ENCODE results near the gene TENM4.

TENM4 gene

GRCh38 chr11:78975081-78975480 lies 465.7 kb downstream of the TENM4 start:
- no peaks in the 10 kb centered on the region for H3K36me3 ChIP-seq (ENCODE audit: control insufficient read depth in 1 of 2, insufficient read depth in 2 of 2, low read length in 2 of 2)
- no peaks in the 10 kb centered on the region for H3K4me1 ChIP-seq (ENCODE audit: control insufficient read depth in 1 of 2, insufficient read depth in 2 of 2, low read length in 2 of 2)
- no peaks in the 10 kb centered on the region for H3K9me3 ChIP-seq (ENCODE audit: control insufficient read depth in 1 of 2, low read length in 2 of 2)
- H3K9ac ChIP-seq (ENCODE audit: low read depth in 1 of 2, low read length in 2 of 2) = no peak overlapping the region
- no peaks in the 10 kb centered on the region for H3K27me3 ChIP-seq (ENCODE audit: control insufficient read depth in 1 of 2, insufficient read depth in 2 of 2, low read length in 2 of 2)
- no peak overlapping the region for H3K4me3 ChIP-seq (ENCODE audit: low read depth in 1 of 2, low read length in 2 of 2)
- H3K27ac ChIP-seq (ENCODE audit: low read depth, low read length) = no peak overlapping the region

- no peak overlapping the region for H3K27ac ChIP-seq (ENCODE audit: low read depth, low read length)
- H3K9me3 ChIP-seq (ENCODE audit: control insufficient read depth in 1 of 2, low read length in 2 of 2) = no peaks in the 10 kb centered on the region
- no peaks in the 10 kb centered on the region for H3K4me1 ChIP-seq (ENCODE audit: control insufficient read depth in 1 of 2, insufficient read depth in 2 of 2, low read length in 2 of 2)
- H3K9ac ChIP-seq (ENCODE audit: low read depth in 1 of 2, low read length in 2 of 2) = no peak overlapping the region
- no peaks in the 10 kb centered on the region for H3K36me3 ChIP-seq (ENCODE audit: control insufficient read depth in 1 of 2, insufficient read depth in 2 of 2, low read length in 2 of 2)
- H3K27me3 ChIP-seq (ENCODE audit: control insufficient read depth in 1 of 2, insufficient read depth in 2 of 2, low read length in 2 of 2) = no peaks in the 10 kb centered on the region
- H3K4me3 ChIP-seq (ENCODE audit: low read depth in 1 of 2, low read length in 2 of 2) = no peak overlapping the region
These were observed 467.0 kb downstream of the TENM4 start for GRCh38 chr11:78973876-78974275.

- Histone ChIP-seq H3K9ac (ENCODE audit: low read depth in 1 of 2, low read length in 2 of 2) (no peak overlapping the region), H3K27ac (ENCODE audit: low read depth, low read length) (no peak overlapping the region)
These were observed 468.2 kb downstream of the TENM4 start for GRCh38 chr11:78972590-78972989.

GRCh38 chr11:78972177-78972576 lies 468.7 kb downstream of the TENM4 start:
- Histone ChIP-seq H3K4me3 (ENCODE audit: low read depth in 1 of 2, low read length in 2 of 2) (no peak overlapping the region), H3K36me3 (ENCODE audit: control insufficient read depth in 1 of 2, insufficient read depth in 2 of 2, low read length in 2 of 2) (no peaks in the 10 kb centered on the region), H3K27me3 (ENCODE audit: control insufficient read depth in 1 of 2, insufficient read depth in 2 of 2, low read length in 2 of 2) (no peaks in the 10 kb centered on the region), H3K4me1 (ENCODE audit: control insufficient read depth in 1 of 2, insufficient read depth in 2 of 2, low read length in 2 of 2) (no peaks in the 10 kb centered on the region), H3K9me3 (ENCODE audit: control insufficient read depth in 1 of 2, low read length in 2 of 2) (no peaks in the 10 kb centered on the region), H3K27ac (ENCODE audit: low read depth, low read length) (no peak overlapping the region), H3K9ac (ENCODE audit: low read depth in 1 of 2, low read length in 2 of 2) (no peak overlapping the region)

More at GRCh38 chr11:78972590-78972989, 468.2 kb downstream of the TENM4 start:
- Histone ChIP-seq H3K4me1 (ENCODE audit: control insufficient read depth in 1 of 2, insufficient read depth in 2 of 2, low read length in 2 of 2) (no peaks in the 10 kb centered on the region), H3K36me3 (ENCODE audit: control insufficient read depth in 1 of 2, insufficient read depth in 2 of 2, low read length in 2 of 2) (no peaks in the 10 kb centered on the region), H3K4me3 (ENCODE audit: low read depth in 1 of 2, low read length in 2 of 2) (no peak overlapping the region), H3K9me3 (ENCODE audit: control insufficient read depth in 1 of 2, low read length in 2 of 2) (no peaks in the 10 kb centered on the region), H3K27me3 (ENCODE audit: control insufficient read depth in 1 of 2, insufficient read depth in 2 of 2, low read length in 2 of 2) (no peaks in the 10 kb centered on the region)

- H3K27ac ChIP-seq (ENCODE audit: low read depth, low read length) = no peak overlapping the region
- H3K9ac ChIP-seq (ENCODE audit: low read depth in 1 of 2, low read length in 2 of 2) = no peak overlapping the region
- peaks cover under 1 to 11% of the 10 kb centered on the region in 2 donors for H3K27me3 ChIP-seq (ENCODE audit: control insufficient read depth in 1 of 2, insufficient read depth in 2 of 2, low read length in 2 of 2)
- H3K4me1 ChIP-seq (ENCODE audit: control insufficient read depth in 1 of 2, insufficient read depth in 2 of 2, low read length in 2 of 2) = no peaks in the 10 kb centered on the region
- H3K9me3 ChIP-seq (ENCODE audit: control insufficient read depth in 1 of 2, low read length in 2 of 2) = no peaks in the 10 kb centered on the region
- no peaks in the 10 kb centered on the region for H3K36me3 ChIP-seq (ENCODE audit: control insufficient read depth in 1 of 2, insufficient read depth in 2 of 2, low read length in 2 of 2)
- H3K4me3 ChIP-seq (ENCODE audit: low read depth in 1 of 2, low read length in 2 of 2) = no peak overlapping the region
These were observed 473.0 kb downstream of the TENM4 start for GRCh38 chr11:78967811-78968210.

GRCh38 chr11:78965432-78965831 lies 475.4 kb downstream of the TENM4 start:
- Histone ChIP-seq H3K4me3 (ENCODE audit: low read depth in 1 of 2, low read length in 2 of 2) (no peak overlapping the region), H3K27me3 (ENCODE audit: control insufficient read depth in 1 of 2, insufficient read depth in 2 of 2, low read length in 2 of 2) (peaks cover 3 to 20% of the 10 kb centered on the region in 2 donors), H3K9ac (ENCODE audit: low read depth in 1 of 2, low read length in 2 of 2) (no peak overlapping the region)

GRCh38 chr11:78961937-78962701 lies 478.7 kb downstream of the TENM4 start:
- no peaks in the 10 kb centered on the region for H3K36me3 ChIP-seq (ENCODE audit: control insufficient read depth in 1 of 2, insufficient read depth in 2 of 2, low read length in 2 of 2)
- H3K27me3 ChIP-seq (ENCODE audit: control insufficient read depth in 1 of 2, insufficient read depth in 2 of 2, low read length in 2 of 2) = peaks cover 3 to 20% of the 10 kb centered on the region in 2 donors
- H3K4me3 ChIP-seq (ENCODE audit: low read depth in 1 of 2, low read length in 2 of 2) = no peak overlapping the region
- H3K9me3 ChIP-seq (ENCODE audit: control insufficient read depth in 1 of 2, low read length in 2 of 2) = no peaks in the 10 kb centered on the region
- H3K27ac ChIP-seq (ENCODE audit: low read depth, low read length) = no peak overlapping the region
- H3K4me1 ChIP-seq (ENCODE audit: control insufficient read depth in 1 of 2, insufficient read depth in 2 of 2, low read length in 2 of 2) = no peaks in the 10 kb centered on the region
- no peak overlapping the region for H3K9ac ChIP-seq (ENCODE audit: low read depth in 1 of 2, low read length in 2 of 2)

More at GRCh38 chr11:78965432-78965831, 475.4 kb downstream of the TENM4 start:
- H3K36me3 ChIP-seq (ENCODE audit: control insufficient read depth in 1 of 2, insufficient read depth in 2 of 2, low read length in 2 of 2) = no peaks in the 10 kb centered on the region
- H3K27ac ChIP-seq (ENCODE audit: low read depth, low read length) = no peak overlapping the region
- H3K9me3 ChIP-seq (ENCODE audit: control insufficient read depth in 1 of 2, low read length in 2 of 2) = no peaks in the 10 kb centered on the region
- no peaks in the 10 kb centered on the region for H3K4me1 ChIP-seq (ENCODE audit: control insufficient read depth in 1 of 2, insufficient read depth in 2 of 2, low read length in 2 of 2)

- Histone ChIP-seq H3K36me3 (ENCODE audit: control insufficient read depth in 1 of 2, insufficient read depth in 2 of 2, low read length in 2 of 2) (no peaks in the 10 kb centered on the region), H3K4me3 (ENCODE audit: low read depth in 1 of 2, low read length in 2 of 2) (no peak overlapping the region), H3K4me1 (ENCODE audit: control insufficient read depth in 1 of 2, insufficient read depth in 2 of 2, low read length in 2 of 2) (no peaks in the 10 kb centered on the region), H3K27me3 (ENCODE audit: control insufficient read depth in 1 of 2, insufficient read depth in 2 of 2, low read length in 2 of 2) (peaks cover 3 to 17% of the 10 kb centered on the region in 2 donors), H3K27ac (ENCODE audit: low read depth, low read length) (no peak overlapping the region), H3K9me3 (ENCODE audit: control insufficient read depth in 1 of 2, low read length in 2 of 2) (no peaks in the 10 kb centered on the region), H3K9ac (ENCODE audit: low read depth in 1 of 2, low read length in 2 of 2) (no peak overlapping the region)
These were observed 479.6 kb downstream of the TENM4 start for GRCh38 chr11:78961247-78961646.

GRCh38 chr11:78958444-78958843 lies 482.4 kb downstream of the TENM4 start:
- peaks cover 3 to 16% of the 10 kb centered on the region in 2 donors for H3K27me3 ChIP-seq (ENCODE audit: control insufficient read depth in 1 of 2, insufficient read depth in 2 of 2, low read length in 2 of 2)
- H3K36me3 ChIP-seq (ENCODE audit: control insufficient read depth in 1 of 2, insufficient read depth in 2 of 2, low read length in 2 of 2) = no peaks in the 10 kb centered on the region
- no peaks in the 10 kb centered on the region for H3K4me1 ChIP-seq (ENCODE audit: control insufficient read depth in 1 of 2, insufficient read depth in 2 of 2, low read length in 2 of 2)
- H3K27ac ChIP-seq (ENCODE audit: low read depth, low read length) = no peak overlapping the region
- no peaks in the 10 kb centered on the region for H3K9me3 ChIP-seq (ENCODE audit: control insufficient read depth in 1 of 2, low read length in 2 of 2)
- H3K9ac ChIP-seq (ENCODE audit: low read depth in 1 of 2, low read length in 2 of 2) = no peak overlapping the region
- no peak overlapping the region for H3K4me3 ChIP-seq (ENCODE audit: low read depth in 1 of 2, low read length in 2 of 2)

GRCh38 chr11:78957476-78958245 lies 483.2 kb downstream of the TENM4 start:
- Histone ChIP-seq H3K4me1 (ENCODE audit: control insufficient read depth in 1 of 2, insufficient read depth in 2 of 2, low read length in 2 of 2) (no peaks in the 10 kb centered on the region), H3K27ac (ENCODE audit: low read depth, low read length) (no peak overlapping the region), H3K36me3 (ENCODE audit: control insufficient read depth in 1 of 2, insufficient read depth in 2 of 2, low read length in 2 of 2) (no peaks in the 10 kb centered on the region), H3K27me3 (ENCODE audit: control insufficient read depth in 1 of 2, insufficient read depth in 2 of 2, low read length in 2 of 2) (peaks cover 1 to 8% of the 10 kb centered on the region in 2 donors), H3K9ac (ENCODE audit: low read depth in 1 of 2, low read length in 2 of 2) (no peak overlapping the region), H3K4me3 (ENCODE audit: low read depth in 1 of 2, low read length in 2 of 2) (no peak overlapping the region), H3K9me3 (ENCODE audit: control insufficient read depth in 1 of 2, low read length in 2 of 2) (no peaks in the 10 kb centered on the region)

Measured in duodenal mucosa (tissue), 2 donors.